NCI-H146 treated with DMSO at 0.1 percent for 48 hours (cell line): Measurements from ENCODE around the gene SND1.
A peak's percentile ranks its signal among the peaks of the same experiment; 100 is the strongest.
"Not testable (repeated sequence)": the region's sequence is repeated elsewhere in the genome, so short reads cannot be mapped to it uniquely, and the experiment has no call there.

Experiments used
- DNase-seq: peaks from one replicate; lab custom pipeline; 2025; ENCODE audit not compliant: unreplicated experiment; lab: John Stamatoyannopoulos, UW

The SND1 gene

DNA sequence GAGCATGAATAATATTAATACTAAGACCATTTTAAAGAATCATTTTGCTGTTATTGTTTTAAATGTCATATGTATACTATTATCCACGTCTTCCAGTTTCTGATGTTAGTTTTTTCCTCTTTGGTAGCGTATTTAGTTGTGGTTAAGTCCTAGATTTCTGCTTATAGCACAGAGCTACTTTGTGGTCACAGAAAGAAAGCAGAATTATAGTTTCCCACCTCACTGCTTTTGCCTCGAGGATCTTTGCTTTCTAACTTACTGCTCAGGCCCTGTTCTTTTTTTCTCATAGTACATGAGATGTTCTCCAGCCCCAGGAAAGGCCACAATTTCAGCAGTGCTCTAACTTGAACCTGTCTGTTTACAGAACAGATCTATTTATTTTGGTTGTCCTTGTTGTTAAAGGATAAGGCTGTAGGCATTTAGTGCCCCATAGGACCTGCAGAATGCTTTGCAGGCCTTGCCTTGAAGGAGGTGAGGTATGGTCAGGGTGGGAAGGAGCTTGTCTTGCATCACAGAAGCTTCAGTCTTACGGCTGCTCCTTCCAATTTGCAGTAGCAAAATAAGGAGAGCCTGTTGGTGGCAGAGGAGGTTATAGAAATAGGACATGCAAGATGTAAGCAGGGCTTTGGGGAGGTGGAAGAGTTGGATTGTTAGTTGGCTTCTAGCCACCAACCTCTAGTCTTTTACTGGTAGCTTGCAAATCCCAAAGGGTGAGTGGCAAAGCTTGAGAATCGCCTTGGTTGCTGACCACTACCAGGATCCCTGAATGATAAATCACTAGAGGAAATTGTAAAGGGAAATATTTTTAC, 250.1 kb downstream of the SND1 start:
- no peak for DNase-seq

DNA sequence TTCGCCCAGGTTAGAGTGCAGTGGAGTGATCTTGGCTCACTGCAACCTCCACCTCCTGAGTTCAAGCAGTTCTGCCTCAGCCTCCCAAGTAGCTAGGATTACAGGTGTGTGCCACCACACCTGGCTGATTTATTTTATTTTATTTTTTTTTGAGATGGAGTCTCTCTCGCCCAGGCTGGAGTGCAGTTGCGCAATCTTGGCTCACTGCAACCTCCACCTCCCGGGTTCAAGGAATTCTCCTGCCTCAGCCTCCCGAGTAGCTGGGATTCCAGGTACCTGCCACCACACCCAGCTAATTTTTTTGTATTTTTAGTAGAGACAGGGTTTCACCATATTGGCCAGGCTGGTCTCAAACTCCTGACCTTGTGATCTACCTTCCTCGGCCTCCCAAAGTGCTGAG, 250.8 kb downstream of the SND1 start:
- DNase-seq: not testable (repeated sequence)

DNA sequence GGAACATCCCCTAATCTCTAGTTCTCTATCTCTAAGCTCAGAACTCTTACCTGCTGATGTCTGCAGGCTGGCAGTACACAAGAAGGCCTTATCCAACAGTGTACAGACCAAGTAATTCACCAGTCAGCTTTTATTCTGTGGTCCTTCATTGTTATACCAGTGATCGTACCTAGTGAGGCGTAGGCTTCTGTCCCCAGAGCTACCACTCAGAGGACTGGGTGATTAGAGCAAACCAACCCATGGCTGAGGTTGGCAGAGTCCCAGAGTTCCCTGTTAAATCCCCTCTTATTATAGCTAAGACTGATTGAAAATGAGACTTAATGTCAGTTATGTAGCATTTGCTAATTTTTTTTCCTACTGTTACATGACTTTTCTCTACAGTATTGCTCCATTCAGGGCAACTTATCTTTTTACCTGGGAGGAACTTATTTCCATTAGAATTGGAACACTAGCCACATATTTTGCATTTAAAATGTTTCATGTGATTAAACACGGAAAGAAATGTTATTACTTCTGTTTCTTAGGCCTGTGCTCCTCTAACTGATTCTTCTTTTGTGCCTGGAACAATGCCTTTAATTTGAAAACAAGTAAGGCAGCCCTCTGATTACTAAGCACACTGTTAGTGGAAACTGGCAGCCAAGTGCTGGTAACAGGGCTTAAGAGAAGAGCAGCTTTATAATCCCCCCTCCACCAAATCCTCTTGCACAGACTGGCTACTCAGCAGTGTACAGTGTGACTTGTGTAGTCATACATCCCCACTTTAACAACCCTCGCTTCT, 252.1 kb downstream of the SND1 start:
- no peak for DNase-seq

DNA sequence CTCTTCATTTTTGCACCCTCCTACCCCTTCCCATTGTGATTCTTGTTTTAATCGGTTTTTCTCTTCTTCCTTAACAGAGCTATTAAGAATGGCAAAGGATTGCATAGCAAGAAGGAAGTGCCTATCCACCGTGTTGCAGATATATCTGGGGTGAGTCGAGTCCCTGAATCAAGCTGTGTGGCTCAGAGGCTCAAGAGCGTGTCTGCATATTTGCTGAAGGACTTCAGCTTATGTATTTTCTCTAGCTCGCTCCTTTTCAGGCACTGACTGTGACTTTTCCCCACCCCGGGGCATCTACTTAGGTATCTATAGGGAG, 252.6 kb downstream of the SND1 start:
- DNase-seq: no peak

DNA sequence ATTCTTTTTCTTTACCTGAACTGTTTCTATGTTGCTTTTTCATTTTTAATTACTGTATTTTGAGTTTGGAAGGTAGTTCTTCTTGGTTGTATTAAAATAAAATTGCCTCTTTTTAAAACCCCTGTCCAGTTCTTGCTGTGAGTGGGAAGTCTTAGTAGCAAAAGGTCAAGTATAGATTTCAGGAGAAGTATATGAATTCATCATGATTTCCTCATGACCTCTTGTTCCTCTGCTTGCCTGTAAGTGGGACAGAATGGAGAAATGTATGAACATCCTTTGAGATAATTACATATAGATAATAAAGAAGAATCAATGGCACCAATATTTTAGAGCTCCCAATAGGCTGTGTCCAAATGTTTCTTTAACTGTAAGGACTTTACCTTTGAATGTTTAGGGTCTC, 253.0 kb downstream of the SND1 start:
- no peak for DNase-seq

DNA sequence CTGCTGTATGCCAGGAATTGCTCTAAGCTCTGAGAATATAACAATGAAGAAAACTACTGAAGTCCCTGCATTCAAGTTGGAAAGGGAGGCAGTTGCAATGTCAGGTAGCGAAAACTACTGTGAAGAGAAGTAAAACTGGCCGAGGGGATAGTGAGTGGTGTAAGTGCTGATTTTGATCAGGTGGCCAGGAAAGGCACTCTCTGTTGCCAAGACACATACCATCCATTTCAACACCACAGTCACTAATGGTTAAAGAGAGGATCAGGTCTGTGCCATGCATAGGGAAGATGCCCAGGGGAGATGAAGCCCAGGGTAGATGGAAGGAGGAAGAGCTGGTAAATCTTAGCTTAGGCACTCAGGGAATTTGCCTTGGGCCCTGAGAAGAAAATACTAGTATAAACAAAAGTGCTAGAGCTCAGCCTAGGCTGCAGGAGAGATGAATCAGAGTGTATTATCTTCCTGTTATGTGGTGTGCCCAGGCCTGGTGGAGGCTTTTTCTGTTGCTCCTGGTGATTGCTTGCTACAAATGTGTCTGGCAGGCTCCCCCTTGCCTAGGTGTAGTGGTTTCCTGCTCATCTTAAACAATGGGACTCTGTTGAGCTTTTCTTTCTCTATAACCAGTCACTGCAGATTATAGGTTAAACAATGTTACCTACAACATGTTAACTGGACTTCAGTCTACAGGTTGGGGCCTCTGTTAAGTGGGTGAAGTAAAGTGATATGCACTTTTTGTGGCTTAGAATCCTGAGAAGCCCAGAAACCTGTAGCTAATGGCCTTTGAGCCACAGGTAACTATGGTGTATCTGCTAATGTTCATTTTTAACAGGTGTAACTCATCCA, 253.7 kb downstream of the SND1 start:
- no peak for DNase-seq

DNA sequence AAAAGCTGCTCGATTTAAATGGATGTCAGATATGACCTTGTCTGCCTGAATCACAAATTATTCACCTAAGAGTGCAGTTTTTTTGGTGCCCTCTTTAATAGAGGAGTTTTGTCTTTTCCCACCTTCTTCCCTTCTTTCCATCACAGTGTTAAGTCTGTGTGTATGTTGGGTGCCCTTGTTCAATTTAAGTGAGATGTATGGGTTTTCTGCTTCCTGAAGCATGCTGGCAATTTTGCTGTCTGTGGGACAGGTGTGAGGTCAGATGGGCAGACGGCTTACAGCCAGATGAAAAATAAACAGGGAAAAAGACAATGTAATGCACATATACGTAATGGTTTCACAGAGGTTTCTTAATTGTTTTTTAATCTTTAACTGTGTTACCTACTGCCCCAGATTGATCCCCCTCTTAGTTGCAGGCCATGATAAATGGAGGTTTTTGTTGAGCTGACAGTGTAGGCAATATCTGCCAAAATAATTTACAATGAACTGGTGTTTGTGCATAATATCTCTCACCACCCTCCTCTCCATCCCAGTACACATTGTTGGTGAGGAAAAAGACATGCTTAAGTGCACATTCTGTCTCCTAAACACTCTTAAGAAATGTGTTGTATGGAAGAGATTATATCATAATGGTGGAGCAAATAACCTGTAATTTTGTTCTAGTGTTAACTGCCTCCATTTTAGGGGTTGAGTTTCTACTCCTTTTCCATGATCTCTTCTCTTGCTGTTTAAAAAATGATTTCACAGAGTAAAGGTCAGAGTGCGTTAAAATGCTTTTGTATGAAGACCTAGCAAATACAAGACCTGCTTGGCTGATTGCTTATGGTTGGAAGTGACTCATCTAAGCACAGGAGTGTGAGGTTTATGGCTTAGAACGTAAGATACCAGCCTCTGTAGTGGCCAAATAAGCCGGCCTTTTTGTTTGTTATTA, 255.4 kb downstream of the SND1 start:
- DNase-seq: peak; percentile 55

DNA sequence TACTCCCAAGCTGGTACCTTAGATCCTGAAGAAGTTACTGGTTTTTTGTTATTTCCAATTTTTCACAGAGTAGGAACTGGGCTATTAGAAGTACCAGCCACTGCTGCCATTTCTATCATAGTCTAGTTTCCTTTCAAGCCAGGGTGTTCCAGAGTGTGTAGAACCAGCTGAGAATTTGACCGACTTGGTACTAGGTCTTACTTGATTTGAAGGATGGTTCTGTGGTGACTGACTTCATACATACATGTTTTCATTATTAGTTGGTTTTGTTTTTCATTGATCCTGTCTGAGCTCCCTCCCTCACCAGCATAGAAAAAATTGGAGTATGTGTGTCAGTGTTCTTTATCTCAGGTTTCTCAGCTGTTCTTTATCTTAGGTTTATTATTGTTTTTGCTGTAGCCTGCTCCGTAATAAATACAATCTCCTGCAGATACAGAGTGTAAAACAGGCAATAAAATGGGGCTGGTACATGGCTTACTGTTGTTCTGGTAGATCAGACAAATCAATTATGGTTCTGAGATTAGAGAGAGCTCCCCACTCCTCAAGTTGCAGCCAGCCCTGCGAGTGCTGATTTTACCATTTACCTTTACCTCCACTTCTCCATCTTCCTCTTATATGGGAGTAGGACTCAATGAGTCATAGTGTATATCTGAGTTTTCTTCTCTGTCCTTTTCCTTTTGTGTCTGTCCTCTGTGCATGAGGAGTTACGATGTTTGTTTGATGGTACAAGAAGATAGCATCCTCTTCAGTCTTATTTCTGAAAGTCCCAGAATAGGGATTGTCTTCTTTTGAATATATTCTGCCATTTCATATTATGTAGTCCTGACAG, 256.6 kb downstream of the SND1 start:
- DNase-seq: no peak

DNA sequence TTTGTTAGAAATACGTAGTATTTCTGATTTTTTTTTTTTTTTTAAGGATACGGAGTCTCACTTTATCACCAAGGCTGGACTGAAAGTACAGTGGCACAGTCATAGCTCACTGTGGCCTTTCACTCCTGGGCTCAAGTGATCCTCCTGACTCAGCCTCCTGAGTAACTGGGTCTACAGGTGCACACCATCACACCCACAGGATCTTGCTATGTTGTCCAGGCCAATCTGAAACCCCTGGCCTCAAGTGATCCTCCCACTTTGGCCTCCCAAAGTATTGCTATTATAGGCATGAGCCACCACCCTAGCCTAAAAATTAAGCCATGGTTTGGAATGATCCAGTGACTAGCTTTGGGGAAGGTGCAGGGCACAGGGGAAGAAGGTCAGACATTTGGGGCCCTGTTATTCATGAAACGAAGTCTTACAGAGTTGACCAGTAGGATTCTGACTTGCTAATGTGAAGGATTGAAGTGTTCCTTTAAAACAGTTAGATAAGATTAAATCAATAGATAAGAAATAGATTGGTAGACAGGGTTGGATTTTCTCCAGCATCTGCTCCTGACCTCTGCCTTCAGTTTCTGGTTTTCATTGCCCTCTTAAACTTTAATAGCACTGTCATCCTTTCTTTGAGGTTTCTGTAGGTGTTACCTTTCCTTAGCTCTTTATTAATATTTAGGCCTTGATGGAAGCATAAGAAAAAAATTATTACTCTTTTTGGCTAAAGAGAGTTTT, 257.6 kb downstream of the SND1 start:
- no peak for DNase-seq

DNA sequence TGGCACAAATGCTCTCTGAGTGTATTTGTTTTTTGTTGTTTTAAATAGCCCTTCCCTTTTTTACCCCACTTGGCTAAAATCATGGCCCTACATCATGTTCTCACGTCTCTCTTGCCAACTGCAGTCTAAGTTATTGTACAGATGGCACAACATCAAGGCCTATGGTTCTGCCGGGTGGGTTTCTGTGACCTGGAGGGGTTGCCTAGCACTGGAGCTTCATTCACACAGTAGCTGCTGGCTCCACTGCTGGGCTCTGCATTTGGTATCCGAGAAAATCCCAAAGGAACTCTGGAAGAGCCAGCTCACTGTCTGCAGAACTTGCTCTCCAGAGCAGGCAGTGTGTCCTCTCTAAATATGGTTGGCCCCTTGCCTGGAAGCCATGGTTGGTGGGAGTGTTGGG, 258.7 kb downstream of the SND1 start:
- DNase-seq: no peak

DNA sequence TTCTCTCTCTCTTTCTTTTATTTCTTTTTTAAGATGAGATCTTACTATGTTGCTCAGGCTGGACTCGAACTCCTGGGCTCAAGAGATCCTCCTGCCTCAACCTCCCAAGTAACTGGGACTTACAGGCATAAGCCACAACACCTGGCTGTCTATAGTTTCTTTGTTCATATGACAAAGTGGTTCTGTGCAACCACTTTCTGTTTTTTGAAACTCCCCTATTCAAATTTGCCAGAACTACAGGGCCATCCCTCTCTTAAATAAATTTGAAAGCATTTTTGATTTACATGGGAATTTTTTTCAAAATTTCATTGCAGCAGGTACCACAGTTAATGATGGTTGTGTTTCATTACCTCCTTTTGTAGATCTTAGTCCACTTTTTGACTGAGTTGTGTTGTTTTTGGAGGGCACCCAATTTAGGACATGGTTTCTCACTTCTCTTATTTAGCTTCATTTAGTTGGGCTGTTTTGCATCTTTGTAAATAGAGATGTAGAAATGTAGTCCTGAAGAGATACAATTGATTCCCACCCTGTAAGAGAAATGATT, 260.0 kb downstream of the SND1 start:
- no peak for DNase-seq

DNA sequence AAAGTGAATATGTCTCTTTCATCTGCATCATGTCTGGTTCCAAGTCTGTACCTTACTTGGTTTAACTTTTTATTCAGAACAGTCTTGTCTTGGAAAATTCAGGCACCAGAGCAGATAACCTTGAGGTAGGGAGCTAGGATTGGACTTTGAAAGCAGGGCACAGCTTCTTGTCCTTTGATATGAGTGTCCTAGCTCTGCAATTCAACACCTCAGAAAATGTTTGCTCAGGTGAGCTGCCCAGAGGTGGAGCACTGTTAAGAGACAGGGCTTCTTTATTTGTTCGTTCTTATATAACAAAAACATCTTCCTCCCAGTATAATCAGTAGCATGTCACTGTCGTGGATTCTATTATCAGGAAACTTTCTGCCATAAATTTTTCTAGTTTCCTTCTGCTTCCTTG, 260.9 kb downstream of the SND1 start:
- peak; percentile 46 for DNase-seq

DNA sequence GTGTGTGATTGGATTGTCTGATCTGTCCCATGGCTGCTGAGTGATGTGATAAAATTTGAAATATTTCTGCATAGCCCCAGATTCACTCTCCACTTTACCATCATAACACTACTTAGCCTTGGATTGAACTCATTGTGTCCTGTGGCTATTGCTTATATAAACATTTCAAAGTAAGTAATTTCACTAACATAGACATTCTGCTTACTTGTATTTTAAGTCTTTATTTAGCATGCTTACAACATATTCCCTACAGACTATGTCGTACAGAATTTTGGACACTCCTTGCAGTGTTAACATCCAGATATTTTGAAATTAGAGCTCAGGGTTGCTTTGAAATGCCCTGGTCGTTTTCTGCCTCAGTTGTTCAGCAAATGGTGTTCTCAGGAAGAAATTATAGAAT, 261.7 kb downstream of the SND1 start:
- no peak for DNase-seq

DNA sequence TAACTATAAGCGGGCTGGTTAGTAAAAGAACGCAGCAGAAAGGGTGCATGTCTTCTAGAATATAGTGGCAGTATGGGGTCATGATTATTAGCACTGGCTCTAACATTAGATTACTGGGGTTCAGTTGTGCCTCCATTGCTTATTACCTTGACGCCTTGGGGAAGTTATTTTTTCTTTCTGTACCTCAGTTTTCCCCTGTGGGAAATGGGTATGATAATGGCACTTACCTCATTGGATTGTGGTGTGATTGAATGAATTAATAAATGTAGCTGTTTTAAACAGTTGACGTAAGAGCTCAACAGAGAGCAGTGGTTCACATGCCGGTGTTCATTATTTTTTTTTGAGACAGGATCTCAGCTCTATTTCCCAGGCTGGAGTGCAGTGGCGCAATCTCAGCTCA, 262.7 kb downstream of the SND1 start:
- no peak for DNase-seq

DNA sequence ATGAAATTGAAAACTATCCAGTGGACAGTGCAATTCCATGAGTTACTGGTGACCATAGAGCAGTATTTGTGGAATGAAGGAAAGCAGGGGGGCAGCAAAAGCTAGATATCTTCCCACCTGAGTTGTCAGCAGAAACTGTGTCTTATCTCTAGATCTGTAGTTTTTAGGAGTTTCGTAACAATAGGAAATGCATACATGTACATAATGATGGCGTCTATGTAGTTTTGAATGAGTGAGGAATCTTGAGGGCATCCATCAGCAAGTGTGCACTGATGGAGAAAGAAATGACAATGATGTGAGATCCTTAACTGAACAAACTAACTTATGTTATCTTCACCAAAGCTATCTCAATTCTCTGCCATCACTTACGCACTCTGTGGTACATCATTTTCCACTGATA, 264.7 kb downstream of the SND1 start:
- DNase-seq: no peak

DNA sequence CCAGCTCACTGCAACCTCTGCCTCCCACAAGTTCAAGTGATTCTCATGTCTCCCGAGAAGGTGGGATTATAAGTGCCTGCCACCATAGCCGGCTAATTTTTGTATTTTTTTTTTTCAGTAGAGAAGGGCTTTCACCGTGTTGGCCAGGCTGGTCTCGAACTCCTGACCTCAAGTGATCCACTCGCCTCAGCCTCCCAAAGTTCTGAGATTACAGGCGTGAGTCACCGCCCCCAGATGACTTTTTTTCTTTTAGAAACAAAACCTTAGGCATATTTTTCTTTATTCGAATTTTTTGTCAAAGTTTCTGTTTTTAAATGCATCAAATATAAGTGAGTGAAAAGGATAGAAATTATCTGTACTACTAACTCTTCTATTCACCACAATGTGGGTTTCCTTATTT, 266.1 kb downstream of the SND1 start:
- no peak for DNase-seq

DNA sequence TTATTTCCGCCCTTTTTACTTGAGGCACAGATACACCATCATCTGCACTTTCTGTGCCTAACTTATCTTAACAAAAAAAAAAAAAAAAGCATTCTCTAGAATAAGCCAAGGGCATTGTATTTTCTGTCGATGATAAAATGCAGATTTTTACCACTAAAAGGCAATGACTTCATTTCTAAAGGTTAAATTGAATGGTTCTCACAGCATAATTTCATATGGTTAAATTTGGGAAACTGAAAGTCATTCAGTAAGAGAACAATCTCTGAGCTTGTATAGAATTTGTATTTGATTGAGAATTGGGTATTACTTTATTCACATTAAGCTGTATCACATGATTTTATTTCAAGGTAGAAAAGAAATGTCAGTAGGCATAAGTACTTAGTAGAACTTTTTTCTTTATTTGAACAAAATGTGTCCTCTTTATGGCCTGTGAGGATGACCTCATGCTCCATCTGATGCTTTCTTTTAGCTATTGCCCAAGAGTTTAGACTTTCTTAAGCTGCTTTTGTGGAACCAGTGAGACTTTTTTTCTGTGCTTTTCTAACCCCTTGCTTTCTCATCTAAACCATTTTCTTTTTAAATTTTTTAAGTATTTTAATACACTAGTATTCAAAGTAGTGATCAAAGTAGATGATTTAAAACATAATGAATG, 268.9 kb downstream of the SND1 start:
- DNase-seq: no peak

DNA sequence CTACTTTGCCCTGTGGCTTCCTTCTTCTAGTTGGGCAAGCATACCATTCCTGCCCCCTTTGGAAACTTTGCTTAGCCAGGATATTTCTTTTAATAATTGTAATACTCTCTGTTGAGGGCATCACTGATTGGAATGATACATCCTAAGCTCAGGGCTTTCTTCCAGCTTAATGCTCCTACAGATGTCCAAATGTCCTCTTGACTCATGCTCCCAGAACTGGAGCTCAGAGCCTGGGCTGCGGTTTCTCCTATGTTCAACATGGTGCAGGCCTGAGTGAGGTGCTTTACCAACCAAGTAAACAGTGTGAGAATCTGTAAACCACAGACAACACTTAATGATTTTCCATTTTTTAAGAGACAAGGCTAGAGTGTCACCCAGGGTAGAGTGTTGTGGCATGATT, 270.7 kb downstream of the SND1 start:
- no peak for DNase-seq
